ENCODE results near the gene MTR.

- no peak for TF ChIP-seq CTCF (conservative IDR thresholded peaks at IDR 0.05 in 1 of 2, IDR thresholded peaks at IDR 0.05 in 1 of 2; ENCODE audit: extremely low read depth in 1 of 2, insufficient read depth in 1 of 2, low read depth in 1 of 2, low read length in 2 of 2)
- no peak for TF ChIP-seq EZH2 (IDR thresholded peaks at IDR 0.05; ENCODE audit: borderline replicate concordance, low read length)
These were observed 33.5 kb upstream of the MTR start for GRCh38 chr1:236761397-236762132.

All from mammary epithelial cell (primary cell).